Measurements from ENCODE around the gene LCN9. TPM values are rescaled to one million over a fixed set of nuclear protein-coding genes. Genes with fewer than 3 reads are reported as not detected.

The LCN9 gene
- total and polyA plus RNA-seq, 2 of the 13 experiments (the other 11 are each of a cell fraction or from before 2014, with no cell fraction given), result not detected

GRCh38 chr9:135641047-135641446, 22.1 kb upstream of the LCN9 start:
- no peaks in the 10 kb centered on the region for H4K20me1 ChIP-seq (ENCODE audit: insufficient read depth, low read length)
- FAIRE-seq, result no peak
- intact Hi-C loops (cut with micrococcal nuclease; ENCODE audit: unreplicated experiment), result no loop called here
- ChIA-PET CTCF (ENCODE audit: low intra/inter-chr PET ratio, low total read pairs) (no interaction called here), POLR2A (no interaction called here)
- TF ChIP-seq ATF7 (IDR thresholded peaks at IDR 0.05) (0 out of 2 replicates have a peak, but pooled peaks have one; percentile 5), ATF7 (CRISPR knock-in tag; IDR thresholded peaks at IDR 0.05) (no peak), CREB1 (IDR thresholded peaks at IDR 0.05) (peak; percentile 94), CREB1 (CRISPR knock-in tag; IDR thresholded peaks at IDR 0.05) (no peak), FOSL1 (CRISPR knock-in tag; IDR thresholded peaks at IDR 0.05; ENCODE audit: borderline replicate concordance) (no peak)
- no peak overlapping the region for H3K4me2 ChIP-seq (ENCODE audit: low read depth, low read length)
- peaks cover 20% of the 10 kb centered on the region for H3K9me3 ChIP-seq (ENCODE audit: low read length)
- no peaks in the 10 kb centered on the region for H3K4me1 ChIP-seq (ENCODE audit: insufficient read depth, low read length)
- H2AFZ ChIP-seq (ENCODE audit: low read length), result no peak overlapping the region
- no peak overlapping the region for H3K27ac ChIP-seq (ENCODE audit: extremely low read length, insufficient read depth, low read length)
- BruUV-seq (replicated peaks), result no TSS peak
- no peak overlapping the region for H3K4me3 ChIP-seq (replicated peaks in 1 of 3; ENCODE audit: insufficient read depth in 1 of 3, low read depth in 2 of 3, low read length in 3 of 3)
- H3K9ac ChIP-seq (ENCODE audit: insufficient read depth, low read depth, low read length), result no peak overlapping the region
- H3K27me3 ChIP-seq (ENCODE audit: control insufficient read depth in 1 of 2, insufficient read depth in 2 of 2, low read length in 2 of 2), result no peaks in the 10 kb centered on the region; a peak in 1 of 5 replicates
- H3K36me3 ChIP-seq (replicated peaks in 1 of 2; ENCODE audit: control insufficient read depth in 1 of 2, insufficient read depth in 2 of 2, low read length in 2 of 2), result no peaks in the 10 kb centered on the region
- ATAC-seq, result no peak
- in situ Hi-C loops (cut with HindIII; ENCODE audit: extremely low pct_ligation_motif_present, low pct_unique_long_range_greater_than_20kb), result no loop called here
- 50% methylated on average over 3 of the region's 7 CpGs for WGBS (ENCODE audit: low lambda C conversion rate)
- no peaks in the 10 kb centered on the region for H3K79me2 ChIP-seq (ENCODE audit: insufficient read depth, low read length)
- DNase-seq (ENCODE audit: low spot score), result no peak

GRCh38 chr9:135641745-135642144, 21.4 kb upstream of the LCN9 start:
- ChIA-PET CTCF (ENCODE audit: low intra/inter-chr PET ratio, low total read pairs) (no interaction called here), POLR2A (no interaction called here)
- H3K9ac ChIP-seq (ENCODE audit: insufficient read depth, low read depth, low read length), result no peak overlapping the region
- H3K4me3 ChIP-seq (replicated peaks in 1 of 3; ENCODE audit: insufficient read depth in 1 of 3, low read depth in 2 of 3, low read length in 3 of 3), result no peak overlapping the region
- no peaks in the 10 kb centered on the region; a peak in 1 of 5 replicates for H3K27me3 ChIP-seq (ENCODE audit: control insufficient read depth in 1 of 2, insufficient read depth in 2 of 2, low read length in 2 of 2)
- TF ChIP-seq JUND (CRISPR knock-in tag; IDR thresholded peaks at IDR 0.05) (no peak), NR2F6 (IDR thresholded peaks at IDR 0.05) (no peak), NR2F6 (CRISPR knock-in tag; IDR thresholded peaks at IDR 0.05) (no peak), KDM1A (CRISPR knock-in tag; IDR thresholded peaks at IDR 0.05) (no peak), ZBTB34 (CRISPR knock-in tag; IDR thresholded peaks at IDR 0.05) (no peak), ZNF761 (CRISPR knock-in tag; conservative IDR thresholded peaks at IDR 0.05) (no peak), KMT2A (CRISPR knock-in tag; IDR thresholded peaks at IDR 0.05) (no peak), SATB2 (CRISPR knock-in tag; IDR thresholded peaks at IDR 0.05) (no peak), SCMH1 (CRISPR knock-in tag; IDR thresholded peaks at IDR 0.05; ENCODE audit: borderline replicate concordance) (no peak), CBX2 (IDR thresholded peaks at IDR 0.05; ENCODE audit: low read depth, low read length) (no peak), CBX2 (CRISPR knock-in tag; IDR thresholded peaks at IDR 0.05; ENCODE audit: low read depth) (no peak), KLF16 (CRISPR knock-in tag; IDR thresholded peaks at IDR 0.05) (no peak), PAF1 (CRISPR knock-in tag; IDR thresholded peaks at IDR 0.05) (no peak), ZNF101 (CRISPR knock-in tag; IDR thresholded peaks at IDR 0.05; ENCODE audit: borderline replicate concordance, low read depth) (no peak), ATF1 (CRISPR knock-in tag; IDR thresholded peaks at IDR 0.05) (no peak), ZBTB8A (CRISPR knock-in tag; IDR thresholded peaks at IDR 0.05; ENCODE audit: borderline replicate concordance, low read depth) (no peak), SNAI1 (CRISPR knock-in tag; IDR thresholded peaks at IDR 0.05; ENCODE audit: borderline replicate concordance) (no peak), DR1 (CRISPR knock-in tag; IDR thresholded peaks at IDR 0.05) (no peak)
- ATAC-seq (no peak), DNase-seq (ENCODE audit: low spot score) (no peak), FAIRE-seq (no peak)
- no peaks in the 10 kb centered on the region for H3K36me3 ChIP-seq (replicated peaks in 1 of 2; ENCODE audit: control insufficient read depth in 1 of 2, insufficient read depth in 2 of 2, low read length in 2 of 2)
- H3K27ac ChIP-seq (ENCODE audit: extremely low read length, insufficient read depth, low read length), result no peak overlapping the region
- no peaks in the 10 kb centered on the region for H3K79me2 ChIP-seq (ENCODE audit: insufficient read depth, low read length)
- H3K9me3 ChIP-seq (ENCODE audit: low read length), result peaks cover 27% of the 10 kb centered on the region
- H2AFZ ChIP-seq (ENCODE audit: low read length), result no peak overlapping the region
- intact Hi-C loops (cut with micrococcal nuclease; ENCODE audit: unreplicated experiment), result no loop called here
- no TSS peak for BruUV-seq (replicated peaks)
- 37% methylated on average over 8 of the region's 8 CpGs for WGBS (ENCODE audit: low lambda C conversion rate)
- no peaks in the 10 kb centered on the region for H4K20me1 ChIP-seq (ENCODE audit: insufficient read depth, low read length)
- in situ Hi-C loops (cut with HindIII; ENCODE audit: extremely low pct_ligation_motif_present, low pct_unique_long_range_greater_than_20kb), result no loop called here
- H3K4me1 ChIP-seq (ENCODE audit: insufficient read depth, low read length), result no peaks in the 10 kb centered on the region
- H3K4me2 ChIP-seq (ENCODE audit: low read depth, low read length), result no peak overlapping the region
